ENCODE data around the gene TMPRSS15.

TMPRSS15 gene

DNA sequence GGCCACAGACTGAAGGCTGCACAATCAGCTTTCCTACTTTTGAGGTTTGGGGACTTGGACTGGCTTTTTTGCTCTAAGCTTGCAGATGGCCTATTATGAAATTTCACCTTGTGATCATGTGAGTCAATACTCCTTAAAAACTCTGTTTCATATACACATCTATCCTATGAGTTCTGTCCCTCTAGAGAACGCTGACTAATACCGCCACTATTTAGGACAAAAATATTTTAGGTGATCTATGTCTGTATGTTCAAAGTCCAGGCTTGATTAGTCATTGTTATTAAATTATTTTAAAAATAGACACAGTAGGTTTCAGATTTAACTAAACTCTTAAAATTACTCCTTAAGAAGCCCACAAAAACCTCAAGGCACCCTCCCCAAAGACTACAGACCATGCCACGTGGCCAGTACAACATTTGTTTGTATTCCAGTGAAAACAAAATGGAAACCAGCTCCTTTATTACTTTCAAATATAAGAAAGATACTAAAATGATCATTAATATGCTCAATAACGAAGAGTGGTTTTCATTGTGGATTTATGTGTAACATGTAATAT lies 63.1 kb downstream of the TMPRSS15 start:
- DNase-seq = no peak

DNA sequence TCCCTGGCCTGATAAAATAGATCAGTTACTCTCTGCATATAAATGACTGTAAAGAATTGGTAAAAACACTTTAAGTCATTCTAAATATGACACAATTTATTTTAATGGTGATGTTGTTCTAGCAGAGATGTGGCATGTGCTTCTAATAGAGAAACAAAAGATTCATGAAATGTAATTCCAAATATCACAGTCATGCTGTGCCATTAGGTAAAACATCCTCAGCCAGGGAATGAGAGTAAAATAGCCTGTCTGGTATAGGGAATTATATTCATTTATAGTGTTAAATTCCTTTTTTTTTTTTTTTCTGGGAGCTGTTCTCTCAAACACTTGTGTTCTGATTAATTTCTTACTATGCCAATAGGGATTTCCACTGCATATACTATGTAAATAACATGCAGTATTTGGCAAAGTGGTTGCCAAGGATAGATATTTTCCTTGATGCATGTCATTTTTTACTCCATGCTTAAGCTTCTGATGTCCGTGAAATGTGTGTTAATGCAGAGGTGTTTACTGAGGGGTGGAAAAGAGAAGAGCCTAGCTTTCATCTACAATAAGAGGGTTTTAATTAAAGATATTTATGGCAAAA lies 67.8 kb downstream of the TMPRSS15 start:
- DNase-seq = no peak

- DNase-seq = peak; percentile 22
Observed at GRCh38 chr21:18334066-18334465, 69.5 kb downstream of the TMPRSS15 start.

GRCh38 chr21:18318156-18318555 lies 85.4 kb downstream of the TMPRSS15 start:
- DNase-seq = no peak

DNA sequence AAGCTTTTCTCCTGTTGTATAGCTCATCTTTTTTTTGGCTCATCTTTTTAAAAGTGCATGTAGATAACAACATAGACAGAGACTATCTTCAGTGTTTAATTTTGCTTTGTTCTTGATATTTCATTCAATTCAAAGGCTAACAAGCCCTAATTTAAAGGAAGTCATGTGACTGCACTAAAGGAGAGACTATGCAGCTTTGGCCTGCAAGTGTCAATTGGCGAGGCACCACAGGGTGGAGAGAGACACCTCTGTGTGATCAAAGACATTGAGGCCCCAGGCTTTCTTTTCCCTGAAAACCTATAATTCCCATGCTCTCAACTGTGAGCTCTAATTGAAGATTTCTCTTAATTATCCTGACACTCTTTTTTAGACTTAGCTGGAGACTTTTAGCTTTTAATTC lies 105.4 kb downstream of the TMPRSS15 start:
- DNase-seq = no peak

- no peak for DNase-seq
Observed at GRCh38 chr21:18294100-18294499, 109.5 kb downstream of the TMPRSS15 start.

DNA sequence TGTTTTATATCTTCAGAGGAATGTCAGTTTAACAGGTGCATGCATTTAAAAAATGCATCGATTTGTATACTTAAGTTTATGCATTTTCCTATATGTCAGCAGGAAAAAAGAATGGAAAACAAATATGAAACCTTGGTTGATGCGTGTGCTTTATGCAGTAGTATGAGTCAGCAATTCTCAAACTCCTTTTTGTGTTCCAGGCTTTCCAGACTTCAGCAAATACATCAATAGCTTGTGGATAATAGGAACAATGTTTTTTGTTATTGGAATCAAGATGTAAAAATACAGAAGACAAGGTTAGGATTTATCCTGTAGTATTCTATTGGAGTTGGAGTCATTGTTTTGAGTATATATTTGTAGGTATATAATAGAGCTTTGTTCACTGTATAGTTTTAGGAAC lies 113.7 kb downstream of the TMPRSS15 start:
- no peak for DNase-seq

- DNase-seq = no peak
Observed at GRCh38 chr21:18285379-18285778, 118.2 kb downstream of the TMPRSS15 start.

DNA sequence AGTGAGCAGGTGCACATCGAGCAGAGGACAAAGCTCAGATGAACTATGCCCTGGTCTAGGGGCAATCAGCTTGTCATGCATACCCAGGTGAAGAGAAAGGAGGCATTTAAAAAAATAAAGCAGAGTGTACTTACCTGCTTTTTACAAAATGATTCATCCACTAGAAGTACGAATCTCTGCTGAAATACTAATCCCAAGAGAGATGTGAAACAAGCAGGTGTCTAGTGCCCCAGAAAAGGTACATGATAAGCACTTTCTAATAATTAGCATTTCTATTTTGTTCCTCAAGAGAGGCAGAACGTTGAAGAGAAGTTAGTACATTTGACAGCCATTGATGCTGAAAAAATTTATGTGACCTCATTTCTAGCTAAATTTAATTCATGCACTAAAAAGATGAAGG lies 127.8 kb downstream of the TMPRSS15 start:
- DNase-seq = no peak

GRCh38 chr21:18274370-18274769 lies 129.2 kb downstream of the TMPRSS15 start:
- DNase-seq = no peak

GRCh38 chr21:18273400-18273799 lies 130.2 kb downstream of the TMPRSS15 start:
- DNase-seq = no peak

DNA sequence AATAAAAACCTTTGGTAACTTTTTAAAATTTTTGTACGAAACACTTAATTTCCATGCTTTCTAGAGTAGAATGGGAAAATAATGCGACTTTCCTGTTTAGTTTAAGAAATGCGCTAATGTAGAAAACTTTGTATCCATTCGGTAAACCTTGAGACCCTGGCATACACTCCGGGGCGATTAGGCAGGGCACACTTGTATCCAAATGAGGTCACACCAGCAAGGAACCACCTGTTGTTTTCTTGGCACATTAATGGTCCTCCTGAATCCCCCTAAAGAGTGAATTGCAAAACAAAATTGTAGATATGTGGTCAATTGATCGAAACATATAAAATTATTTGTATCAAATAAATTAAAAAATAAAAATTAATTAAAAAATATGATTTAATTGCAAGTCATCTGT lies 133.7 kb downstream of the TMPRSS15 start:
- no peak for DNase-seq

- no peak for DNase-seq
Observed at GRCh38 chr21:18268906-18269305, 134.7 kb downstream of the TMPRSS15 start.

- DNase-seq = no peak
Observed at GRCh38 chr21:18267496-18267895, 136.1 kb downstream of the TMPRSS15 start.

DNA sequence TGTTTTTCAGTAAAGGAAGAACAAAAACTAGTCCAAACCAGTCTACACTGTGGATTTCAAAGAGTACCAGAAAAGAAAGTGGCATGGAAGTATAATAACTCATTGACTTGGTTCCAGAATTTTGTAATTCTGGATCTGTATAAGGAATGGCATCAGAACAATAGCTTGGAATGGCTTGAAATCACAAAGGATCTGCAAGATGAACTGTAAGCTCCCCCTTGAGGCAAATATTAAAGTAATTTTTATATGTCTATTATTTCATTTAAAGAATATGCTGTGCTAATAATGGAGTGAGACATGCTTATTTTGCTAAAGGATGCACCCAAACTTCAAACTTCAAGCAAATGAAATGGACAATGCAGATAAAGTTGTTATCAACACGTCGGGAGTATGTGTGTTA lies 137.6 kb downstream of the TMPRSS15 start:
- no peak for DNase-seq

GRCh38 chr21:18253799-18254198 lies 149.8 kb downstream of the TMPRSS15 start:
- no peak for DNase-seq

DNA sequence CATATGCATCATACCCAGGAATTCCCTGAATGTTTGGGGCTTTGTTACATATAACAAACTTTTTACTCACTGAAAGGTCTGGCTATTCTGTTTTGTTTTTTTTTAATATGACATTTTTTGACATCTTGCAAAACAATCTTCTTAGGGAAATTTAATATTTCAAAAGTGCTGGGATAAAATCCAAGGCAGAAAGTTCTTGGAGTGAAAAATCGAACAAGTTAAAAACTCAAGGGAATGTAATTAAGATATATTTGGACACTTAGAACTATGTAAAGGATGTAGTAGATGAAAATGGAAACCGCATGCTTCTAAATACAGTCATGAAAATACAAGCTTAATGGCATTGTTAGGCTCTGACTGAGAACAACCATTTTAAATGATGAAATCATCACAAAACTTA lies 150.4 kb downstream of the TMPRSS15 start:
- DNase-seq = no peak

DNA sequence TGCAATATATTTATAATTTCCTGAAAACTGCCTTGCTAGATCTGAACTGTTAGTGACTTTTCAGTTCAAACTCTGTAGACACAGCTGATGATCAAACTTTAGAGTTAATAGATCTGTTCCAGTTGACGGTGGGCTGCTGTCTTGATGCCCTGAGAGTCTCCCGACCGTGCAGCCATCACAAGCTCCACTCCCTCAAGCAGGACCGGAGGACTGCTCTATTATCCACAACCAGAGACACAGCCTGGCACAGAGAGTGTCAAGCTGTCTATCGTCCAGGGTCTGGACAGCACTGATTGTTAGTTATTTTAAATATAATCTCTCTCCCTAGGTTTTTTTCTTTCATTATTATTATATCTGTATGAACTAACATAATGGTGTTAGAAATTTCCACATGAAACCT lies 150.9 kb downstream of the TMPRSS15 start:
- no peak for DNase-seq

DNA sequence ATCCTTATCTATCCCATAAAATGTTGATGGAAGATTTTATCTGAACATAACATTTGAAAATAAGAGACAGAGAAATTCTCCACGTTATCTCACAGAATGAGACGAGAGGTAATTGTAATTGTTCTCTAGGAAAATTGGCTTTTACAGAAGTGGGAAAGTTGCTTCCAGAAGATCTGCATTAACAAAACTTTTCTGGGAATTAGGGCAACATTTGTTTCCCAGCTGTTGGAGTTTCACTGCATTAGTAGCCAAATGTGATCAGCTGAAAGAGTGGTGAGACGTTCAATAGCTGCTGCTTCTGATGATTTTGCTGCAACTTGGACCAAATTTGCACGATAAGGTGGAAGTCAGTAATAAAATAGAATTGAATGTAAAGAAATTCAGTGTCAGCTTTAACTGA lies 151.3 kb downstream of the TMPRSS15 start:
- no peak for DNase-seq

DNA sequence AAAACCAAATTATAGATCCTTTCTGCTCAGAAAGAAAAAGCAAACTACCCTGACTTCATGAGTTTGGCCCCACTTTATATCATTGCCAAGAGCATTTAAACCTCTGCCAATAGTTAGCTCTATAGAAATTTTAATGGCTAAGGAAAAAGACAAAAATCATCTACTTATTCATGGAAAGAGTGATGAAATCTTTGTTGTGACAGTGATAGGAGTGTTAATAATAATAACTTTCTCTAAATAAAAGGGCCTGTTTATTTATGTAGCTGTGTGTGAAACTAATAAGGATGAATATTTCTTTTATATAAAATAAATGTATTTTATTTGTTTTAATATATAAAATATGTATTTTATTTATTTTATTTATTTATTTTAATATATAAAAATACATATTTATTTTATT lies 152.5 kb downstream of the TMPRSS15 start:
- peak; percentile 24 for DNase-seq

DNA sequence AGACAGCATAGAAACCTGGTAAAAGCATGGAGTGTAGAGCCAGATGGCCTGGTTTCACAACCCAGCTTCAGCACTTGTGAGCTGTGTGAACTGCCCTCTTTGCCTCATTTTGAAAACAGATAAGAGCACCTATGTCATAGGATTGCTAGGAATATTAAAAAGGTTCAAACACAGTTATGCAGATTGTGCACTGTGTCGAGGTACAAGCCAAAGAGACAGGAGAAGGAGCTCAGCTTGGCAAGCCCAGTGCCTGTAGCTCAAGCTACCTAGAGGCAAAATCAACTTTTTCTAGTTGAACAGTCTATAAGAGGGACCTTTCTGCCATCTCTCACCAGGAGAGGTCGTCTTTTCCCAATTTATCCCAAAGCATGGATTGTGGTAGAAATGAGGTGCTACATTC lies 153.9 kb downstream of the TMPRSS15 start:
- DNase-seq = peak; percentile 43

GRCh38 chr21:18248171-18248570 lies 155.4 kb downstream of the TMPRSS15 start:
- DNase-seq = no peak

- DNase-seq = no peak
Observed at GRCh38 chr21:18245464-18245967, 158.1 kb downstream of the TMPRSS15 start.

- DNase-seq = no peak
Observed at GRCh38 chr21:18244671-18245463, 158.7 kb downstream of the TMPRSS15 start, which contains the start of gene CHODL. Gene CHODL (plus strand): TSS chr21:18244833. CDS start chr21:18245224, 391 bp downstream.
